Measurements from ENCODE around the gene GCK.

GCK gene

GRCh38 chr7:44095781-44096180 is 93.5 kb downstream of the GCK start:
- no peak overlapping the region for H3K4me3 ChIP-seq (ENCODE audit: low read depth, low read length)
- DNase-seq (ENCODE audit: low read depth): no peak
- in situ Hi-C loops (cut with HindIII; ENCODE audit: low sequenced_read_pairs): no loop called here
- no peak for TF ChIP-seq CTCF (IDR thresholded peaks at IDR 0.05; ENCODE audit: low read depth, low read length, missing control alignments)

GRCh38 chr7:44094883-44095592 is 94.2 kb downstream of the GCK start:
- in situ Hi-C loops (cut with HindIII; ENCODE audit: low sequenced_read_pairs): no loop called here
- no peak overlapping the region for H3K4me3 ChIP-seq (ENCODE audit: low read depth, low read length)
- TF ChIP-seq CTCF (IDR thresholded peaks at IDR 0.05; ENCODE audit: low read depth, low read length, missing control alignments): no peak
- DNase-seq (ENCODE audit: low read depth): no peak

GRCh38 chr7:44094365-44094764 is 94.9 kb downstream of the GCK start:
- in situ Hi-C loops (cut with HindIII; ENCODE audit: low sequenced_read_pairs): no loop called here
- no peak for TF ChIP-seq CTCF (IDR thresholded peaks at IDR 0.05; ENCODE audit: low read depth, low read length, missing control alignments)
- no peak overlapping the region for H3K4me3 ChIP-seq (ENCODE audit: low read depth, low read length)
- DNase-seq (ENCODE audit: low read depth): no peak

Measured in astrocyte of the cerebellum (primary cell).